Ramos (cell line): ENCODE measurements around the gene NEMP1.
"Not testable (repeated sequence)": the region's sequence is repeated elsewhere in the genome, so short reads cannot be mapped to it uniquely, and the experiment has no call there.

ENCODE experiments used
- in situ Hi-C: fragments of 300-500 bp; cut with MboI; formaldehyde crosslinking; loops from one replicate; pipeline ENCODE4 v1.14.3; 2022; ENCODE audit warnings: low sequenced_read_pairs; ENCODE audit not compliant: unreplicated experiment

NEMP1 gene

GRCh38 chr12:57063991-57064685, 14.5 kb downstream of the NEMP1 start:
- in situ Hi-C loops: no loop called here

GRCh38 chr12:57058454-57058853, 20.1 kb downstream of the NEMP1 start:
- in situ Hi-C loops: no loop called here

- in situ Hi-C loops: no loop called here
Observed at GRCh38 chr12:57057067-57057751, 21.4 kb downstream of the NEMP1 start.

GRCh38 chr12:57055824-57056223, 22.8 kb downstream of the NEMP1 start:
- in situ Hi-C loops: no loop called here

- in situ Hi-C loops: not testable (repeated sequence)
Observed at GRCh38 chr12:57053901-57054300, 24.7 kb downstream of the NEMP1 start.

GRCh38 chr12:57053146-57053545, 25.4 kb downstream of the NEMP1 start:
- in situ Hi-C loops: not testable (repeated sequence)

- in situ Hi-C loops: no loop called here
Observed at GRCh38 chr12:57051011-57051410, 27.6 kb downstream of the NEMP1 start.

GRCh38 chr12:57049890-57050289, 28.7 kb downstream of the NEMP1 start, which contains the start of gene MYO1A:
Gene MYO1A (minus strand): TSS chr12:57050129. CDS start chr12:57048323, 1,806 bp downstream.
- in situ Hi-C loops: no loop called here

- in situ Hi-C loops: no loop called here
Observed at GRCh38 chr12:57049119-57049446, 29.5 kb downstream of the NEMP1 start.

GRCh38 chr12:57048423-57049118, 30.0 kb downstream of the NEMP1 start:
- in situ Hi-C loops: no loop called here

- in situ Hi-C loops: no loop called here
Observed at GRCh38 chr12:57047981-57048380, 30.6 kb downstream of the NEMP1 start.

- in situ Hi-C loops: no loop called here
Observed at GRCh38 chr12:57046947-57047890, 31.4 kb downstream of the NEMP1 start.

GRCh38 chr12:57046086-57046791, 32.4 kb downstream of the NEMP1 start:
- in situ Hi-C loops: no loop called here

- in situ Hi-C loops: no loop called here
Observed at GRCh38 chr12:57044889-57045288, 33.7 kb downstream of the NEMP1 start.

- in situ Hi-C loops: no loop called here
Observed at GRCh38 chr12:57044468-57044867, 34.1 kb downstream of the NEMP1 start.

GRCh38 chr12:57042695-57043094, 35.9 kb downstream of the NEMP1 start:
- in situ Hi-C loops: no loop called here

- in situ Hi-C loops: no loop called here
Observed at GRCh38 chr12:57040750-57041149, 37.8 kb downstream of the NEMP1 start.

GRCh38 chr12:57040211-57040610, 38.4 kb downstream of the NEMP1 start:
- in situ Hi-C loops: no loop called here

GRCh38 chr12:57039016-57039798, 39.4 kb downstream of the NEMP1 start:
- in situ Hi-C loops: no loop called here
